Measurements from ENCODE around the gene GAA. TPM values are rescaled to one million over a fixed set of nuclear protein-coding genes. Genes with fewer than 3 reads are reported as not detected.

The GAA gene
- total and polyA plus RNA-seq, 2 of the 8 experiments (the other 6 are each of a cell fraction or from before 2014, with no cell fraction given), result 14.8 to 30.0 TPM

DNA sequence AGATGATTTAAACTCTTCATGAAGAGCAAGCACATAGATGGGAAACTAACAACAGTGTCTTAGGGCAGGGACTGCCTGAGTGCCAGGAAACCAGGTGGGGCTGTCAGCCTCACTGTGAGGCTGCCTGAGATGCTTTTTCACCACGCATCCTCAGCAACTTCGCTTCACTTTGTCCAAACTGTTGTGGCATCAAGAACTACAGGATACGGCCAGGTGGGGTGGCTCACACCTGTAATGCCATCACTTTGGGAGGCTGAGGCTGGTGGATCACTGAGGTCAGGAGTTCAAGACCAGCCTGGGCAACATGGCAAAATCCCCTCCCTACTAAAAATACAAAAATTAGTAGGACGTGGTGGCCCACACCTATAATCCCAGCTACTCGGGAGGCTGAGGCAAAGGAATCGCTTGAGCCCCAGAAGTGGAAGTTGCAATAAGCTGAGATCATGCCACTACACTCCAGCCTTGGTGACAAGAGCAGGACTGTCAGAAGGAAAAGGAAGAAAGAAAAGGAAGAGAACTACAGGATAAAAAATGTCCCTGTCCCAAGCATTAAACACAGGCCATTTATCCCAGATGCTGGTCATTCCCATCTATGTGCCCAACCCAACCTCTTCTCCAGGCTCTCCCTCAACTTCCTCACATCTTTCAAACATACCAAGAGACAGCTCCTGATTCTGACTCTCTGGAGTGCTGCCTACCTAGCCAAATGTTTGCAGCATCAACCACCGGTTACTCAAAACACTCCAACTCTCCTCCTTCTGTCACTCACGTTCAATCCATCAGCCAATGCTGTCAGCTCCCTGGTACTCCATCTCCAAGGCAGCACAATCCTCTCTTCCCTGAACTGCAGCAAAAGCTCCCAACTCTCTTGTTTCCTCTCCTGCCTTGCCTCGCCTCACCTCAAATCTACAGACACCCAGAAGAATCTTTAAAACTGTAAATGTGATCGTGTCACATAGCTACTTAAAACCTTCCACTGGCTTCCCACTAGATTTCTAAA lies 44.0 kb downstream of the GAA start:
- FAIRE-seq (no peak), DNase-seq (ENCODE audit: low read depth in 1 of 2, low spot score in 2 of 2) (no peak)
- Histone ChIP-seq H3K79me1 (ENCODE audit: low read depth, low read length) (peaks cover 17% of the 10 kb centered on the region), H3K23me2 (ENCODE audit: low read depth, low read length) (peaks cover 11% of the 10 kb centered on the region), H3K9me3 (ENCODE audit: insufficient read depth in 2 of 2, low read depth in 1 of 2, low read length in 1 of 2) (no peaks in the 10 kb centered on the region), H2AFZ (ENCODE audit: low read length) (no peak overlapping the region), H2BK5ac (ENCODE audit: low read depth, low read length) (no peak overlapping the region), H3K79me2 (ENCODE audit: control insufficient read depth in 1 of 2, insufficient read depth in 2 of 2, low read length in 2 of 2) (peaks cover 22 to 50% of the 10 kb centered on the region in 2 experiments), H4K20me1 (replicated peaks in 1 of 2; ENCODE audit: control insufficient read depth in 1 of 2, insufficient read depth in 2 of 2, low read length in 2 of 2) (peaks cover 7 to 25% of the 10 kb centered on the region in 2 experiments), H3K27me3 (replicated peaks in 1 of 4; ENCODE audit: control insufficient read depth in 3 of 4, extremely low read depth in 1 of 4, insufficient read depth in 3 of 4, low read length in 3 of 4) (no peaks in the 10 kb centered on the region; a peak in 1 of 7 replicates), H3K4me2 (ENCODE audit: insufficient read depth in 1 of 2, low read depth in 2 of 2, low read length in 2 of 2) (peak overlapping the region; percentile 85 to 96), H3K4ac (replicated peaks; ENCODE audit: insufficient read length, low read depth, low read length) (no peak overlapping the region), H3K36me3 (ENCODE audit: control insufficient read depth in 2 of 4, insufficient read depth in 4 of 4, low read length in 3 of 4) (peaks cover 22 to 37% (median 34%) of the 10 kb centered on the region in 4 experiments), H3K9ac (replicated peaks in 1 of 4; ENCODE audit: extremely low read depth in 1 of 4, low read depth in 3 of 4, low read length in 3 of 4) (peak overlapping the region in 3 of 4 experiments; percentile 2 to 87 (median 62); a peak in 6 of 7 replicates), H3K27ac (ENCODE audit: low read depth, low read length) (no peak overlapping the region), H3K18ac (ENCODE audit: extremely low read depth, low read length) (no peak overlapping the region), H3K23ac (ENCODE audit: insufficient read length) (no peak overlapping the region), H3K14ac (ENCODE audit: insufficient read length) (no peak overlapping the region), H3K4me3 (ENCODE audit: extremely low read depth in 1 of 4, insufficient read depth in 2 of 4, low read depth in 3 of 4, low read length in 4 of 4) (peak overlapping the region; percentile 84 to 95 (median 88); a peak in 7 of 8 replicates), H2BK120ac (replicated peaks; ENCODE audit: low read depth, low read length) (no peak overlapping the region), H3K56ac (replicated peaks; ENCODE audit: insufficient read length, low read depth, low read length) (no peak overlapping the region), H2BK15ac (ENCODE audit: low read length) (no peak overlapping the region), H2AK5ac (ENCODE audit: low read depth, low read length) (no peak overlapping the region), H2BK12ac (ENCODE audit: low read depth, low read length) (no peak overlapping the region; the same call in 1 of the 2 replicates), H4K5ac (ENCODE audit: insufficient read length, low read depth, low read length) (no peak overlapping the region), H4K91ac (replicated peaks; ENCODE audit: insufficient read length, low read length) (no peak overlapping the region), H2BK20ac (ENCODE audit: low read length) (no peak overlapping the region), H4K8ac (ENCODE audit: extremely low read depth, insufficient read depth, low read length) (no peak overlapping the region), H3K4me1 (replicated peaks in 1 of 4; ENCODE audit: control insufficient read depth in 3 of 4, insufficient read depth in 4 of 4, low read length in 3 of 4) (peaks cover 0 to 13% (median 4%) of the 10 kb centered on the region in 4 experiments; a peak in 5 of 7 replicates)
- WGBS, 2 experiments (ENCODE audit: extremely low coverage in 1 of 2, insufficient coverage in 1 of 2, insufficient read length in 1 of 2, insufficient replicate concordance in 2 of 2, low coverage in 1 of 2, low lambda C conversion rate in 2 of 2, missing lambda C conversion rate in 1 of 2), result 80% methylated on average over 10 of the region's 10 CpGs; no CpG with 5 or more reads in 1 of the 2 experiments
- ChIA-PET POLR2A (ENCODE audit: partially characterized antibody) (interaction anchor here (0.6 to 11.5 kb wide), 21 partner anchors 9 to 271 kb away, joined by 3 to 103 read pairs (median 5); partner anchors contain the start of gene GAA), CTCF (ENCODE audit: partially characterized antibody) (interaction anchor here (0.9 to 2.4 kb wide), 12 partner anchors 12 to 216 kb away, joined by 4 to 14 read pairs (median 6); partner anchors contain the start of gene GAA)
- no peak for TF ChIP-seq KDM5A (IDR thresholded peaks at IDR 0.05; ENCODE audit: low read length)
- TF ChIP-seq, protein P1, sequence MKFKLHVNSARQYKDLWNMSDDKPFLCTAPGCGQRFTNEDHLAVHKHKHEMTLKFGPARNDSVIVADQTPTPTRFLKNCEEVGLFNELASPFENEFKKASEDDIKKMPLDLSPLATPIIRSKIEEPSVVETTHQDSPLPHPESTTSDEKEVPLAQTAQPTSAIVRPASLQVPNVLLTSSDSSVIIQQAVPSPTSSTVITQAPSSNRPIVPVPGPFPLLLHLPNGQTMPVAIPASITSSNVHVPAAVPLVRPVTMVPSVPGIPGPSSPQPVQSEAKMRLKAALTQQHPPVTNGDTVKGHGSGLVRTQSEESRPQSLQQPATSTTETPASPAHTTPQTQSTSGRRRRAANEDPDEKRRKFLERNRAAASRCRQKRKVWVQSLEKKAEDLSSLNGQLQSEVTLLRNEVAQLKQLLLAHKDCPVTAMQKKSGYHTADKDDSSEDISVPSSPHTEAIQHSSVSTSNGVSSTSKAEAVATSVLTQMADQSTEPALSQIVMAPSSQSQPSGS (IDR thresholded peaks at IDR 0.05; ENCODE audit: low read length), result no peak
- TF ChIP-seq RNF2 (IDR thresholded peaks at IDR 0.05; ENCODE audit: borderline replicate concordance, low read depth, low read length, missing control alignments, poor library complexity, severe bottlenecking), result no peak
- TF ChIP-seq, protein P2, sequence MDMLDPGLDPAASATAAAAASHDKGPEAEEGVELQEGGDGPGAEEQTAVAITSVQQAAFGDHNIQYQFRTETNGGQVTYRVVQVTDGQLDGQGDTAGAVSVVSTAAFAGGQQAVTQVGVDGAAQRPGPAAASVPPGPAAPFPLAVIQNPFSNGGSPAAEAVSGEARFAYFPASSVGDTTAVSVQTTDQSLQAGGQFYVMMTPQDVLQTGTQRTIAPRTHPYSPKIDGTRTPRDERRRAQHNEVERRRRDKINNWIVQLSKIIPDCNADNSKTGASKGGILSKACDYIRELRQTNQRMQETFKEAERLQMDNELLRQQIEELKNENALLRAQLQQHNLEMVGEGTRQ (IDR thresholded peaks at IDR 0.05; ENCODE audit: low read length), result no peak
- TF ChIP-seq HDAC2 (IDR thresholded peaks at IDR 0.05; ENCODE audit: borderline replicate concordance in 1 of 2, low read depth in 2 of 2, low read length in 2 of 2), result no peak
- TF ChIP-seq TAF1 (IDR thresholded peaks at IDR 0.05; ENCODE audit: low read depth, low read length), result no peak
